Sigmoid colon (tissue), 4 donors: ENCODE measurements around the gene C21orf91.

Experiments used
- EP300 ChIP-seq, 4 donors: sonication (generic); formaldehyde crosslinking; IDR thresholded peaks; one replicate each; pipeline ENCODE4 v1.6.1; 2017; ENCODE audit warnings: antibody characterized with exemption in 4 of 4
- POLR2A ChIP-seq, 2 donors: fragments of 450-650 bp; IDR thresholded peaks; one replicate each; pipeline ENCODE4 v1.6.1; 2016; ENCODE audit warnings: antibody characterized with exemption in 2 of 2, mild to moderate bottlenecking in 2 of 2, moderate library complexity in 2 of 2
- POLR2AphosphoS5 ChIP-seq, 4 donors: sonication (generic); formaldehyde crosslinking; IDR thresholded peaks; one replicate each; pipeline ENCODE4 v1.6.1; 2017; ENCODE audit warnings: antibody characterized with exemption in 4 of 4
- TF ChIP-seq, protein P1 (sequence below), 4 experiments: fragments of 450-650 bp in 3 of 4; fragments of 200-600 bp in 1 of 4; IDR thresholded peaks; one replicate each; pipeline ENCODE4 v1.5.1; 2016 to 2019; ENCODE audit warnings: antibody characterized with exemption in 4 of 4, mild to moderate bottlenecking in 3 of 4, moderate library complexity in 2 of 4

GRCh38 chr21:17858747-17859146 lies 39.6 kb upstream of the C21orf91 start:
- TF ChIP-seq, protein P1, sequence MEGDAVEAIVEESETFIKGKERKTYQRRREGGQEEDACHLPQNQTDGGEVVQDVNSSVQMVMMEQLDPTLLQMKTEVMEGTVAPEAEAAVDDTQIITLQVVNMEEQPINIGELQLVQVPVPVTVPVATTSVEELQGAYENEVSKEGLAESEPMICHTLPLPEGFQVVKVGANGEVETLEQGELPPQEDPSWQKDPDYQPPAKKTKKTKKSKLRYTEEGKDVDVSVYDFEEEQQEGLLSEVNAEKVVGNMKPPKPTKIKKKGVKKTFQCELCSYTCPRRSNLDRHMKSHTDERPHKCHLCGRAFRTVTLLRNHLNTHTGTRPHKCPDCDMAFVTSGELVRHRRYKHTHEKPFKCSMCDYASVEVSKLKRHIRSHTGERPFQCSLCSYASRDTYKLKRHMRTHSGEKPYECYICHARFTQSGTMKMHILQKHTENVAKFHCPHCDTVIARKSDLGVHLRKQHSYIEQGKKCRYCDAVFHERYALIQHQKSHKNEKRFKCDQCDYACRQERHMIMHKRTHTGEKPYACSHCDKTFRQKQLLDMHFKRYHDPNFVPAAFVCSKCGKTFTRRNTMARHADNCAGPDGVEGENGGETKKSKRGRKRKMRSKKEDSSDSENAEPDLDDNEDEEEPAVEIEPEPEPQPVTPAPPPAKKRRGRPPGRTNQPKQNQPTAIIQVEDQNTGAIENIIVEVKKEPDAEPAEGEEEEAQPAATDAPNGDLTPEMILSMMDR (IDR thresholded peaks at IDR 0.05), result no peak
- TF ChIP-seq EP300 (IDR thresholded peaks at IDR 0.05) (no peak), POLR2A (IDR thresholded peaks at IDR 0.05) (no peak), POLR2AphosphoS5 (IDR thresholded peaks at IDR 0.05) (no peak)
